Amygdala (tissue), 56 donors: ENCODE results near the gene CSPG4.
A peak's percentile ranks its signal among the peaks of the same experiment; 100 is the strongest.

Source experiments
- DNase-seq, 56 donors: peaks; one replicate each; lab custom pipeline; 2025; lab: John Stamatoyannopoulos, UW

CSPG4 gene

DNA sequence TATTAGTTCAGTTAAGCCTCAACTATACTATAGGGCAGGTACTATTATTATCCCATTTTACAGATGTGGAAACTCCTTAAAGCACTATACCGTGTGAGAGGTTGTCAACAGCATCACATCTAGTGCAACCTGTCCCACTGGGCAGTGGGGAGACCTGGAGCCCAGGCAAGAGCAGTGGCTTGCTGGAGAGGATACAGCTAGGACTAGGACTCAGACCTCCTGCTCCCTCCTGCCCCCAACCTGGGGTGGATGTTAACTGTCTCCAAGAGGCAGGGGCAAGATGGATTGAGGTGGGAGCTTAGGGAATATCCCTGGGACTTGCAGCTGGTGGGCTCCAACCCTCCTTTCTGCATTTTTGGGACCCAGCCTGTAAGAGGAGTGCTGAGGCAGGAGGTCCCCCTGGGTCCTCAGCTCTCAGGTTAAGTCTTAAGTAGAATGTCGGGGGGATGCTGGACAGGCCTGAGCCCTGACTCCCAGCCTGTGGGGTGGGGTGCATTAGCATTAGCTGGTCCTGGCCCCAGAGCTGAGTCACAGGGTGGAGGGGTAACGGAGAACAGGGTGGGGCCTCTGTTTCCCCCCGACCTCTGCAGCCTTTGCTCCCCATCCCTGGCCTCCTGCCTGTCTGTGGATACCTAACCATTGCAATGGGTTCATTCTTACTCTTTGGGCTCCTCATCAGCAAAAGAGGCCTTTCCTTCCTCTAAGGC lies 58.3 kb downstream of the CSPG4 start:
- DNase-seq, result no peak

- DNase-seq, result peak in 1 of 56 donors; percentile 4
Measured at GRCh38 chr15:75653347-75653913, 59.2 kb downstream of the CSPG4 start.

GRCh38 chr15:75651810-75652543 lies 60.7 kb downstream of the CSPG4 start:
- no peak for DNase-seq

DNA sequence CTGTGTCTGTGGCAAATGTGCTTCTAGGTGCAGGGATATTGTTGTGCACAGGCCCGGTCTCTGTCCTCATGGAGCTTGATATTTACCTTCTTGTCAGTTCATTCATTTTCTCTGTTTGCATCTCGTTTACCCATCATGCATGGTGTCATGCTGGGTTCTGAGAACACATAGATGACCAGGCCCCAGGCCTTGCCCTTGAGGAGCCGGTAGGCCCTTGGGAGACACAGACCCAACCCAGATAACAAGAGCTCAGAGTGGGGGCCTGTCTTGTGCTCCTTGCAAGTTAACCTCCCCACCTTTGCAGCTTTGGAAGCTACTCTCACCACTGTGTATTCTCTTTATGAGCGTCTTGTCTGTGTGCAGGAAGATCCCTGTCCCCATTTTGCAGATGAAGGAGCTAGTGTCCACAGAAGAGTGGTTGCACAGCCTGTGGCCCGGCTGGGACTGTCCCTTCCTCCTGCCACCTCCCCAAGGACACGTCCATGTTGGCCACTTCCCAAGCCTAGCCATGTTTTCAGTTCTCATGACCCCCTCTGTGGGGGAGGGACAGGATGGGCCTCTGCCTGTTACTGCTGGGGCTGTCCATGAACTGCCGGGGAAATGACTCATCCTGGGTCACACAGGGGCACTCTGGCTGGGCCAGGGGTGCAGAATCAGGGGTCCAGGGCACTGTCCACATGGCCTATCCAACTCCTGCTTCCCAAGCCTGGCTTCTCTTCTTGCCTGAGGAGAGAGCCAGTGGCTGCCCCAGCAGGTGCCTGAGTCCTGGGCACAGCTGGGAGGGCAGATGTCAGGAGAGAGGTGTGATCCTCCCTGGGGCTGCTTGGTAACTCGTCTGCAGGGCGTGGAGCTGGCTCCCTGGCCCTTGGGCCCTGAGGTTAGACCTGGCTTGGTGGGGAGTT lies 61.5 kb downstream of the CSPG4 start:
- DNase-seq, result no peak

- DNase-seq, result no peak
Measured at GRCh38 chr15:75649848-75650247, 62.8 kb downstream of the CSPG4 start.

DNA sequence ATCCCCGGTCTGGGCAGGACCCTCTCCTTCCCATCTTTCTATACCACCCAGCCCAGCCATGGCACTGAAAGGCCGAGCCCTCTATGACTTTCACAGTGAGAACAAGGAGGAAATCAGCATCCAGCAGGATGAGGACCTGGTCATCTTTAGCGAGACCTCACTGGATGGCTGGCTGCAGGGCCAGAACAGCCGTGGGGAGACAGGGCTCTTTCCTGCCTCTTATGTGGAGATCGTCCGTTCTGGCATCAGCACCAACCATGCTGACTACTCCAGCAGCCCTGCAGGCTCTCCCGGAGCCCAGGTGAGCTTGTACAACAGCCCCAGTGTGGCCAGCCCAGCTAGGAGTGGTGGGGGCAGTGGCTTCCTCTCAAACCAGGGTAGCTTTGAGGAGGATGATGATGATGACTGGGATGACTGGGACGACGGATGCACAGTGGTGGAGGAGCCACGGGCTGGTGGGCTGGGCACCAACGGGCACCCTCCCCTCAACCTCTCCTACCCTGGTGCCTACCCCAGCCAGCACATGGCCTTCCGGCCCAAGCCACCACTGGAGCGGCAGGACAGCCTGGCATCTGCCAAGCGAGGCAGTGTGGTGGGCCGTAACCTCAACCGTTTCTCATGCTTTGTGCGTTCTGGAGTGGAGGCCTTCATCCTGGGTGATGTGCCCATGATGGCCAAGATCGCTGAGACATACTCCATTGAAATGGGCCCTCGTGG lies 63.4 kb downstream of the CSPG4 start:
- no peak for DNase-seq

DNA sequence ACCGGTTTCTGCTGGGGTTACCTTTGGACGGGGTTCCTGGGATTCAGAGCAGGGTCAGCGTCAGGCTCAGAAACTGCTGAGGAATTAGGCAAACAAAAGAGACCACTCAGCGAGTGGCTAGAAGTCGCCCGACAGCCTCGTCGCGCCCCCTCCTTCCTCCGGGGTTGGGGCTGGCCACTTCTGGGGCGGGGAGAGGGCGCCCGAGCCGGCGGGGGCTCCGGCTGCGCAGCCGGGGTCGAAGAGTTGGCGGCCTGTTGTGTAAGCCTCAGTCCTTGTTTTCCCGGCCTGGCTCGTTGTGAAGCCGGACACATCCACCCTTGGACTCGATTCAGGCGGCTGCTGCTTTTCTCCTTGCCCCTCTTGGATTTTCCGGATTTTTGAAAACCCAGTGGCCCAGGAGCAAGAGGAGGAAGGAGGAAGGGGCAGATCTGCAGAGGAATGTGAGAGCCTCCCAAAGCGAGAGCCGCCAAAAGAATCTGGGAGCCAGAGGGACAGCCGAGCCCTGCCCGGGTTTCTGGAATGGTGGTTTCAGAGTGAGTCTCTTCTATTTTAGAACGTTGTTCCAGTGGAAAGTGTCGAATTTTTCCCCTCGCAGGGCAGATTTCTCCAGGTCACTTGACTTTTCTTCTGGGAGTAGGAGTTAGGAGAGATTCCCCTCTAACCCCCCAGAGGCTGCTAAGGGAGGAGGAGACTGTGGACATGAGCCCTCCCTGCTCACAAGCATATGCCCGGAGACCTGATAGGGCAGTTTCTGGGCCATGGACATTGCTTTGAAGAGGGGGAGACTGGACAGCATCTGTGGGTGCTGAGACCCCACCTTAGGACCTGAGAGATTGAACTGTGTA lies 64.3 kb downstream of the CSPG4 start:
- DNase-seq, result peak in 25 of 56 donors; percentile 15 to 68 (median 39)

- DNase-seq, result peak in 40 of 56 donors; percentile 32 to 81 (median 55)
Measured at GRCh38 chr15:75647370-75648155, 65.1 kb downstream of the CSPG4 start, which contains the start of gene SNX33. Gene SNX33 (plus strand): TSS chr15:75647912. CDS start chr15:75649103, 1,191 bp downstream.

DNA sequence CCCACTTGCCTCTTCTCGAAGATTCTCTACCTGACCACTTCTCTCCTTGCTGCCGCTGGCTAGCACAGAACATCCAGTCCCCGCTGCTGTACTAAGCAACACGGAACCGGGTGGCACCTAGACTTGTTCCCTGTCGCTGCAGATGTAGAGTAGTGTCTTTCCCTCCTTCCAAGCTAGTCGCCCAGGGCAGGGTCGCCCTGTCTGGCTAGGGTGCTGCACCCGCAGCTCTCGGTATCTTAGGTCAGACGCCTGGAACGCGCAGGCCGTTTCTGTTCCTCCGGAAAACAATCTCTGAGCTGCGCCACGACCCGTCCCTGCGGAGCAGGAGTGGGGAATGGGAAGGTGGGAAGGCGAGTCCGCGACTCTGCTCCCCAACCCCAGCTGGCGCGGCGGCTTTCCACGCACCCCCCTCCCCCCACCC lies 65.7 kb downstream of the CSPG4 start:
- DNase-seq, result peak in 3 of 56 donors; percentile 41 to 61 (median 42)

- DNase-seq, result no peak
Measured at GRCh38 chr15:75646112-75646943, 66.3 kb downstream of the CSPG4 start.

DNA sequence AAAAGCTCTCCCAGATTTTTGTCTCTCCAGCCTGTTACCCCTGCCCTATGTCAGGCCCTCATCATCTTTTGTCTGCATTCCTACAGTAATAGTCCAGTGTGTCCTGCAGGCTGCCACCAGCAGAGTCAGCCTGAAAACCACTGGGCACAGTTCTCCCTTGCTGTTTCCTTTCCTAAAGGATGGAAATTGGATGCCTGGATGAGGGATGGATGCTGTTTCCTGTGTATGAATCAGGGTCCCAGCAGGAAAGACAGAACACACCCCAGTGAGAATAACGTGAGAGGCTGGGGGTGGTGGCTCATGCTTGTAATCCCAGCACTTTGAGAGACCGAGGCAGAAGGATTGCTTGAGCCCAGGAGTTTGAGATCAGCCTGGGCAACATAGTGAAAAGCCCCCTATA lies 68.3 kb downstream of the CSPG4 start:
- no peak for DNase-seq

GRCh38 chr15:75641603-75642002 lies 71.0 kb downstream of the CSPG4 start:
- DNase-seq, result no peak

DNA sequence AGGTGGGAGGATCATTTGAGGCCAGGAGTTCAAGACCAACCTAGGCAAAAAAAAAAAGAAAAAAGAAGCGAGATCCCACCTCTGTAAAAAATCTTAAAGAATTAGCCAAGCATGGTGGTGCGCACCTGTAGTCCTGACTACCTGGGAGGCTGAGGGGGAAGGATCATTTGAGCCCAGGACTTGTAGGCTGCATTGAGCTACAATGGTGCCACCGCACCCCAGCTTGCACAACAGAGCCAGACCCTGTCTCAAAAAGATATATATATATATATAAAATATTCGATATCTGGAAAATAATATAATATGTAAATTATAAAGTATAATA lies 71.5 kb downstream of the CSPG4 start:
- DNase-seq, result no peak

- DNase-seq, result peak in 5 of 56 donors; percentile 51 to 68 (median 62)
Measured at GRCh38 chr15:75640483-75641178, 72.0 kb downstream of the CSPG4 start.

- DNase-seq, result peak; percentile 63 to 98 (median 93)
Measured at GRCh38 chr15:75639709-75640482, 72.8 kb downstream of the CSPG4 start, which contains the start of gene IMP3. Gene IMP3 (minus strand): TSS chr15:75640224. CDS start chr15:75640168, 56 bp downstream.
